Caco-2 (cell line): ENCODE data around the gene ACOXL. TPM values are rescaled to one million over a fixed set of nuclear protein-coding genes. Genes with fewer than 3 reads are reported as not detected.

ENCODE experiments used
- BruUV-seq: library from RNA; stranded (reverse); fragments of 400-500 nt; replicated peaks from 2 replicates; lab custom pipeline; 2021; lab: Mats Ljungman, UMichigan
- CTCF ChIA-PET: fragments of 300-600 bp; sonication (Branson Sonifier 250); formaldehyde crosslinking; loops from one replicate; lab custom pipeline; 2022; ENCODE audit warnings: antibody characterized with exemption; lab: Charles Lee
- POLR2A ChIA-PET: fragments of 300-600 bp; sonication (Branson Sonifier 250); formaldehyde crosslinking; loops from one replicate; lab custom pipeline; 2022; ENCODE audit warnings: antibody characterized with exemption; lab: Charles Lee
- DNase-seq, 2 experiments: peaks; one replicate each; pipeline versions ENCODE4 v3.0.0 to v3.0.0-alpha.2; 2020 to 2022
- H3K27me3 ChIP-seq: replicated peaks from 2 replicates; pipeline ENCODE4 v1.6.0; 2011; ENCODE audit warnings: low read length; ENCODE audit not compliant: control insufficient read depth, insufficient read depth
- H3K36me3 ChIP-seq: 2 replicates; pipeline ENCODE4 v1.5.1; 2011; ENCODE audit warnings: low read length; ENCODE audit not compliant: control insufficient read depth, insufficient read depth
- H3K4me1 ChIP-seq: fragments of 250-450 bp; sonication (Bioruptor Pico); 2 replicates; pipeline ENCODE4 v1.5.1; 2020; ENCODE audit warnings: mild to moderate bottlenecking
- H3K4me3 ChIP-seq: 2 replicates; pipeline ENCODE4 v1.5.1; 2011; ENCODE audit warnings: low read depth, mild to moderate bottlenecking, control low read depth, low read length
- H3K9me3 ChIP-seq: fragments of 250-450 bp; sonication (Bioruptor Pico); 2 replicates; pipeline ENCODE4 v1.5.1; 2020; ENCODE audit warnings: mild to moderate bottlenecking, moderate library complexity
- H3K27ac Mint-ChIP-seq: one replicate; pipeline ENCODE4 v1.8.0; 2022; ENCODE audit warnings: mixed read lengths; ENCODE audit not compliant: unreplicated experiment
- H3K27me3 Mint-ChIP-seq: one replicate; pipeline ENCODE4 v1.8.0; 2022; ENCODE audit warnings: mixed read lengths; ENCODE audit not compliant: insufficient read depth, unreplicated experiment
- H3K36me3 Mint-ChIP-seq: one replicate; pipeline ENCODE4 v1.8.0; 2022; ENCODE audit warnings: mild to moderate bottlenecking, mixed read lengths; ENCODE audit not compliant: insufficient read depth, unreplicated experiment
- H3K4me1 Mint-ChIP-seq: one replicate; pipeline ENCODE4 v1.8.0; 2022; ENCODE audit warnings: low read depth, mixed read lengths; ENCODE audit not compliant: unreplicated experiment
- H3K4me3 Mint-ChIP-seq: one replicate; pipeline ENCODE4 v1.8.0; 2022; ENCODE audit warnings: mild to moderate bottlenecking, moderate library complexity, mixed read lengths; ENCODE audit not compliant: unreplicated experiment
- H3K9me3 Mint-ChIP-seq: one replicate; pipeline ENCODE4 v1.8.0; 2022; ENCODE audit warnings: mixed read lengths; ENCODE audit not compliant: unreplicated experiment
- CTCF ChIP-seq, 2 experiments: fragments of 200-600 bp in 1 of 2; IDR thresholded peaks; 1 replicate in 1 of 2; 2 replicates in 1 of 2; pipeline versions ENCODE4 v1.5.1 to v1.8.0; 2011 to 2022; ENCODE audit warnings: antibody characterized with exemption in 1 of 2, control low read depth in 1 of 2, inconsistent platforms in 1 of 2, low read depth in 1 of 2, low read length in 1 of 2, mild to moderate bottlenecking in 1 of 2, moderate library complexity in 1 of 2; ENCODE audit not compliant: insufficient read depth in 1 of 2, severe bottlenecking in 1 of 2, unreplicated experiment in 1 of 2
- intact Hi-C: fragments of 100-400 bp; cut with micrococcal nuclease; formaldehyde crosslinking; loops from one replicate; pipeline ENCODE4 v1.10.0; 2022; ENCODE audit not compliant: unreplicated experiment
- total RNA-seq: library from RNA; stranded (reverse); gene quantifications from 2 replicates; pipeline ENCODE4 v1.2.3, GENCODE V29; 2022

Gene ACOXL
- total RNA-seq, 1 experiment from 2014 or later: 2.6 TPM

DNA sequence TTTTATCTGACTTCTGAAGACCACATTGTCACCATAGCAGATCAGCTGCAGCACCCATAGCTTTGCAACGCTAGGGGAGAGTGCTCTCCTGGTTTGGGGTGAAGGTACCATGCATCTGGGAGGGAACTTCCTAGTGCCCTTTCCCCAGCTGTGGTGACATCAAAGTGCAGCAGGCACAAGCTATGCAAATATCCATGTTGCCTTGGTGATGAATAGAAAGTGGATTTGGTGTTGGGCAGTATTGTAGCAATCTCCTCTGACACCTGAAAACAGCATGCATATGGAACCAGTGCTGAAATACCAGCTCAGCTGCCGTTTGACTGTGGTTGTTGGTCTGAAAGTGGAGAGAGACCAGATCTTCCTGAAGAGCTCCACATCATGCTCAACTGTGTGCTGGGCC, 425.4 kb downstream of the ACOXL start:
- POLR2A ChIA-PET: no interaction called here
- H3K27ac Mint-ChIP-seq: no peak overlapping the region
- H3K27me3 Mint-ChIP-seq: no peaks in the 10 kb centered on the region
- no peak overlapping the region for H3K4me3 Mint-ChIP-seq
- intact Hi-C loops: no loop called here
- Histone ChIP-seq H3K4me3 (no peak overlapping the region), H3K4me1 (peaks cover 5% of the 10 kb centered on the region; the same call in 1 of the 2 replicates), H3K27me3 (no peaks in the 10 kb centered on the region), H3K36me3 (peaks cover 10% of the 10 kb centered on the region), H3K9me3 (no peaks in the 10 kb centered on the region)
- no peaks in the 10 kb centered on the region for H3K9me3 Mint-ChIP-seq
- peaks cover 4% of the 10 kb centered on the region for H3K4me1 Mint-ChIP-seq
- no peak for DNase-seq
- no TSS peak for BruUV-seq
- no peak for TF ChIP-seq CTCF (IDR thresholded peaks at IDR 0.05; ENCODE audit: insufficient read depth in 1 of 2, low read depth in 1 of 2, low read length in 1 of 2, severe bottlenecking in 1 of 2, unreplicated experiment in 1 of 2)
- H3K36me3 Mint-ChIP-seq: peaks cover 23% of the 10 kb centered on the region
- CTCF ChIA-PET: no interaction called here

GRCh38 chr2:111159641-111160040, 427.3 kb downstream of the ACOXL start:
- DNase-seq: no peak
- Histone ChIP-seq H3K4me1 (peaks cover 5% of the 10 kb centered on the region; the same call in 1 of the 2 replicates), H3K4me3 (no peak overlapping the region), H3K36me3 (peaks cover 8% of the 10 kb centered on the region), H3K9me3 (no peaks in the 10 kb centered on the region), H3K27me3 (no peaks in the 10 kb centered on the region)
- CTCF ChIA-PET: no interaction called here
- Mint-ChIP-seq H3K27me3 (no peaks in the 10 kb centered on the region), H3K36me3 (peaks cover 23% of the 10 kb centered on the region), H3K9me3 (no peaks in the 10 kb centered on the region), H3K4me3 (no peak overlapping the region), H3K27ac (no peak overlapping the region), H3K4me1 (peaks cover 6% of the 10 kb centered on the region)
- intact Hi-C loops: no loop called here
- POLR2A ChIA-PET: no interaction called here
- TF ChIP-seq CTCF (IDR thresholded peaks at IDR 0.05; ENCODE audit: insufficient read depth in 1 of 2, low read depth in 1 of 2, low read length in 1 of 2, severe bottlenecking in 1 of 2, unreplicated experiment in 1 of 2): no peak
- BruUV-seq: no TSS peak

DNA sequence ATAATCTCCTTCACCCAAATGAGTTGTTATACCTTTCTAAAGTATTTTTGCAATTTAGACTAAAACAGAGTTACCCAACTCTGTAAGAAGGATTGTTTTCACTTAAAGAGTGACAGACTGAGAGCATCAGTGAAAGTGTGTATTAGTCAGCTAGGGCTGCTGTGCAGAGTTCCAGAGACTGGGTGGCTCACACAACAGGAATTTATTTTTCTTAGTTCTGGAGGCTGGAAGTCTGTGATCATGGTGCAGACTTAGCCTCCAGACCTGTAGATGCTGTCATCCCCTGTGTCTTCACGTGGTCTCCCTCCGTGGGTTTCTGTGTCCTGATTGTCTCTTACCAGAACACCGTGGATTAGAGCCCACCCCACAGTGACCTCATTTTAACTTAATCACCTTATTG, 428.4 kb downstream of the ACOXL start:
- POLR2A ChIA-PET: no interaction called here
- Mint-ChIP-seq H3K36me3 (peaks cover 28% of the 10 kb centered on the region), H3K27ac (no peak overlapping the region), H3K4me3 (no peak overlapping the region), H3K9me3 (no peaks in the 10 kb centered on the region), H3K27me3 (no peaks in the 10 kb centered on the region), H3K4me1 (peaks cover 6% of the 10 kb centered on the region)
- Histone ChIP-seq H3K27me3 (no peaks in the 10 kb centered on the region), H3K4me1 (peaks cover 5% of the 10 kb centered on the region; the same call in 1 of the 2 replicates), H3K36me3 (peaks cover 8% of the 10 kb centered on the region), H3K4me3 (no peak overlapping the region), H3K9me3 (no peaks in the 10 kb centered on the region)
- DNase-seq: no peak
- TF ChIP-seq CTCF (IDR thresholded peaks at IDR 0.05; ENCODE audit: insufficient read depth in 1 of 2, low read depth in 1 of 2, low read length in 1 of 2, severe bottlenecking in 1 of 2, unreplicated experiment in 1 of 2): no peak
- no TSS peak for BruUV-seq
- CTCF ChIA-PET: no interaction called here
- intact Hi-C loops: no loop called here
